Fibroblast of lung (primary cell): ENCODE results near the gene USH2A. TPM values are rescaled to one million over a fixed set of nuclear protein-coding genes. Genes with fewer than 3 reads are reported as not detected.

Experiments used
- DNase-seq, 2 donors: peaks; one replicate each; pipeline versions ENCODE4 v3.0.0 to v3.0.0-alpha.2; 2010; ENCODE audit warnings: low read depth in 2 of 2
- H2AFZ ChIP-seq: 2 replicates; pipeline ENCODE4 v1.5.1; 2012; ENCODE audit warnings: low read length, control low read depth, inconsistent platforms
- H3K27ac ChIP-seq: 2 replicates; pipeline ENCODE4 v1.5.1; 2011; ENCODE audit warnings: low read length, control low read depth; ENCODE audit not compliant: insufficient read depth
- H3K27me3 ChIP-seq: 2 replicates; pipeline ENCODE4 v1.5.1; 2011; ENCODE audit warnings: mild to moderate bottlenecking, low read length; ENCODE audit not compliant: control insufficient read depth, insufficient read depth
- H3K36me3 ChIP-seq: 2 replicates; pipeline ENCODE4 v1.5.1; 2011; ENCODE audit warnings: low read length; ENCODE audit not compliant: control insufficient read depth, insufficient read depth
- H3K4me1 ChIP-seq: 2 replicates; pipeline ENCODE4 v1.5.1; 2011; ENCODE audit warnings: low read length; ENCODE audit not compliant: control insufficient read depth, insufficient read depth; ENCODE audit errors: extremely low read depth
- H3K4me2 ChIP-seq: 2 replicates; pipeline ENCODE4 v1.5.1; 2011; ENCODE audit warnings: low read length, control low read depth; ENCODE audit not compliant: insufficient read depth; ENCODE audit errors: extremely low read depth
- H3K4me3 ChIP-seq, 4 experiments: fragments of 200-600 bp in 1 of 4; sonication (generic) in 1 of 4; replicated peaks in 1 of 4; 2 replicates each; pipeline ENCODE4 v1.5.1; 2011 to 2016; ENCODE audit warnings: low read length in 4 of 4, low read depth in 3 of 4, mild to moderate bottlenecking in 3 of 4, control low read depth in 2 of 4, inconsistent platforms in 1 of 4, mixed read lengths in 1 of 4; ENCODE audit not compliant: insufficient read depth in 1 of 4; ENCODE audit errors: control extremely low read depth in 1 of 4
- H3K79me2 ChIP-seq: 2 replicates; pipeline ENCODE4 v1.5.1; 2012; ENCODE audit warnings: mild to moderate bottlenecking, low read length, inconsistent platforms; ENCODE audit not compliant: control insufficient read depth, insufficient read depth
- H3K9ac ChIP-seq: 2 replicates; pipeline ENCODE4 v1.5.1; 2011; ENCODE audit warnings: mild to moderate bottlenecking, low read length, control low read depth; ENCODE audit not compliant: insufficient read depth
- H3K9me3 ChIP-seq: 2 replicates; pipeline ENCODE4 v1.5.1; 2012; ENCODE audit warnings: low read depth, low read length; ENCODE audit not compliant: control insufficient read depth, insufficient read depth
- H4K20me1 ChIP-seq: 2 replicates; pipeline ENCODE4 v1.5.1; 2011; ENCODE audit warnings: low read length; ENCODE audit not compliant: control insufficient read depth, insufficient read depth; ENCODE audit errors: extremely low read depth
- EZH2 ChIP-seq: IDR thresholded peaks from 2 replicates; pipeline ENCODE4 v1.5.1; 2012; ENCODE audit warnings: low read length, control low read depth, mild to moderate bottlenecking; ENCODE audit errors: missing control alignments
- polyA plus RNA-seq, 2 donors: library from polyadenylated mRNA; depleted of rRNA in 1 of 2; stranded (reverse) in 1 of 2; unstranded in 1 of 2; fragments of >200 nt; gene quantifications; 2 replicates each; pipeline ENCODE4 v1.2.1, GENCODE V29; 2011 to 2012; ENCODE audit warnings: missing spikeins in 1 of 2
- total RNA-seq: library from RNA; depleted of rRNA; stranded (reverse); fragments of >200 nt; gene quantifications from 2 replicates; pipeline ENCODE4 v1.2.1, GENCODE V29; 2014
- TF ChIP-seq, protein P1 (sequence below), 2 donors: IDR thresholded peaks in 1 of 2; conservative IDR thresholded peaks in 1 of 2; 1 replicate in 1 of 2; 2 replicates in 1 of 2; pipeline ENCODE4 v1.5.1; 2011 to 2012; ENCODE audit warnings: low read length in 2 of 2, control low read depth in 1 of 2, inconsistent platforms in 1 of 2, low read depth in 1 of 2, mild to moderate bottlenecking in 1 of 2

The USH2A gene
- total and polyA plus RNA-seq, 2 donors (not counting 1 experiment from before 2014, with no cell fraction given): under 0.01 to 0.01 TPM

DNA sequence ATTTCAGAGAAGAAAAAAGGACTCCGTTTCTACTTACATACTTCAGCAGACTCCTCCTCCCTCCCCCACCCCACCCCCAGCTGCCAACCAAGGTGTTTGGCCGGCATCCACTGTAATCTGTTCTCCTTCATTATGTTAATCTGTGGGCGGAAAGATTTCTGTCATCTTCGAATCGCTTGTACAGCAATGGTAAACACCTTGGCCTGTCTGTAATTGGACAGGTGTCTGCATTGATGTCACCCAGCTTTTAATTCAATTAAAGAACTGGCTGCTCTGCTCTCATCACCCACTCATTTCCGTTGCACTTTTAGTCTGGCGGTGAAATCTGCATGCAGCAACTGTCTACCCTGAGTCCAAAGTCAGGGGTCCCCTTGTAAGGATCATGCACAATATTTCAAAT, 368.6 kb downstream of the USH2A start:
- DNase-seq: peak in 1 of 2 donors; percentile 26
- Histone ChIP-seq H4K20me1 (no peaks in the 10 kb centered on the region), H3K27ac (no peak overlapping the region), H3K79me2 (no peaks in the 10 kb centered on the region), H3K9ac (no peak overlapping the region), H3K36me3 (no peaks in the 10 kb centered on the region), H3K4me2 (no peak overlapping the region), H2AFZ (no peak overlapping the region), H3K4me3 (no peak overlapping the region), H3K4me1 (no peaks in the 10 kb centered on the region), H3K27me3 (no peaks in the 10 kb centered on the region), H3K9me3 (no peaks in the 10 kb centered on the region)
- TF ChIP-seq EZH2: no peak
- TF ChIP-seq, protein P1, sequence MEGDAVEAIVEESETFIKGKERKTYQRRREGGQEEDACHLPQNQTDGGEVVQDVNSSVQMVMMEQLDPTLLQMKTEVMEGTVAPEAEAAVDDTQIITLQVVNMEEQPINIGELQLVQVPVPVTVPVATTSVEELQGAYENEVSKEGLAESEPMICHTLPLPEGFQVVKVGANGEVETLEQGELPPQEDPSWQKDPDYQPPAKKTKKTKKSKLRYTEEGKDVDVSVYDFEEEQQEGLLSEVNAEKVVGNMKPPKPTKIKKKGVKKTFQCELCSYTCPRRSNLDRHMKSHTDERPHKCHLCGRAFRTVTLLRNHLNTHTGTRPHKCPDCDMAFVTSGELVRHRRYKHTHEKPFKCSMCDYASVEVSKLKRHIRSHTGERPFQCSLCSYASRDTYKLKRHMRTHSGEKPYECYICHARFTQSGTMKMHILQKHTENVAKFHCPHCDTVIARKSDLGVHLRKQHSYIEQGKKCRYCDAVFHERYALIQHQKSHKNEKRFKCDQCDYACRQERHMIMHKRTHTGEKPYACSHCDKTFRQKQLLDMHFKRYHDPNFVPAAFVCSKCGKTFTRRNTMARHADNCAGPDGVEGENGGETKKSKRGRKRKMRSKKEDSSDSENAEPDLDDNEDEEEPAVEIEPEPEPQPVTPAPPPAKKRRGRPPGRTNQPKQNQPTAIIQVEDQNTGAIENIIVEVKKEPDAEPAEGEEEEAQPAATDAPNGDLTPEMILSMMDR (conservative IDR thresholded peaks at IDR 0.05 in 1 of 2, IDR thresholded peaks at IDR 0.05 in 1 of 2; ENCODE audit: low read depth in 1 of 2, low read length in 2 of 2): no peak

GRCh38 chr1:216051071-216051470, 372.2 kb downstream of the USH2A start:
- no peaks in the 10 kb centered on the region for H3K27me3 ChIP-seq
- no peaks in the 10 kb centered on the region for H4K20me1 ChIP-seq
- H3K4me3 ChIP-seq: no peak overlapping the region
- H3K9ac ChIP-seq: no peak overlapping the region
- H3K4me1 ChIP-seq: no peaks in the 10 kb centered on the region
- TF ChIP-seq, protein P1 (conservative IDR thresholded peaks at IDR 0.05 in 1 of 2, IDR thresholded peaks at IDR 0.05 in 1 of 2; ENCODE audit: low read depth in 1 of 2, low read length in 2 of 2): no peak
- no peak for TF ChIP-seq EZH2
- no peak overlapping the region for H3K4me2 ChIP-seq
- H3K79me2 ChIP-seq: no peaks in the 10 kb centered on the region
- H3K9me3 ChIP-seq: no peaks in the 10 kb centered on the region
- no peak for DNase-seq
- H3K27ac ChIP-seq: no peak overlapping the region
- H3K36me3 ChIP-seq: no peaks in the 10 kb centered on the region
- H2AFZ ChIP-seq: no peak overlapping the region

DNA sequence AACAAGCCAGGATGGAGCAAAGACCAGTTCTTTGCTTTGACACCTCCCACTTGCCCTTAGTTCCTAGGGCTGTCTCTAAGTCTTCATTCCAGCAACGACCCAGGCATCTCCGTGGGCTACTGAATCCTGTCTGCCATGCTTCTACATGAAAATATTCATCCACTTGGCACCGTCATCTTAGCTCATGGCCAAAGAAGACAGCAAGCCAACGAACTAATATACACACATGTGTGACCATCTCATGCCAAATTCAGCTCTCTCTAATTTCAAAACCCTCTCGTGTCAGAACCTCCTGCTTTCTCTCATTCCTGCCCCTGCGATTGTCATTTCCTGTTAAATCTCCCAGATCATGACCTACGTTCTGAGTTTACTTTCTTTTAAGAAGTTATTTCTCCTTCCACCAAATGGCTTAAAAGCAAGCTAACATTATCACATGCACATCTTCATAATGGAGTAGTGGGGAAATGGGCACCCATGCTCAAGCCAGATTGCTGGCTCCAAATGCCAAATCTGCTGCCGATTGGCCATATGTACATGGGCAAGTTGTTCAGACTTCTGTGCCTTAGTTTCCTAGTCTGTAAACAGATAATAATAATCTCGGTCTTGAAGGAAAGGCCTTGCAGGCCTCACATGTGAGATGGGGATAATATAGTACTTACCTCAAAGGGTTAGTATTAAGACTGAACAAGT, 373.4 kb downstream of the USH2A start:
- no peaks in the 10 kb centered on the region for H3K36me3 ChIP-seq
- no peak overlapping the region for H2AFZ ChIP-seq
- no peak overlapping the region for H3K4me3 ChIP-seq
- TF ChIP-seq EZH2: no peak
- TF ChIP-seq, protein P1 (conservative IDR thresholded peaks at IDR 0.05 in 1 of 2, IDR thresholded peaks at IDR 0.05 in 1 of 2; ENCODE audit: low read depth in 1 of 2, low read length in 2 of 2): no peak
- H3K79me2 ChIP-seq: no peaks in the 10 kb centered on the region
- H3K4me2 ChIP-seq: no peak overlapping the region
- no peaks in the 10 kb centered on the region for H3K27me3 ChIP-seq
- no peak overlapping the region for H3K9ac ChIP-seq
- no peaks in the 10 kb centered on the region for H4K20me1 ChIP-seq
- no peak overlapping the region for H3K27ac ChIP-seq
- DNase-seq: no peak
- H3K4me1 ChIP-seq: no peaks in the 10 kb centered on the region
- no peaks in the 10 kb centered on the region for H3K9me3 ChIP-seq
